Measurements from ENCODE around the gene SLC6A13.

The SLC6A13 gene

DNA sequence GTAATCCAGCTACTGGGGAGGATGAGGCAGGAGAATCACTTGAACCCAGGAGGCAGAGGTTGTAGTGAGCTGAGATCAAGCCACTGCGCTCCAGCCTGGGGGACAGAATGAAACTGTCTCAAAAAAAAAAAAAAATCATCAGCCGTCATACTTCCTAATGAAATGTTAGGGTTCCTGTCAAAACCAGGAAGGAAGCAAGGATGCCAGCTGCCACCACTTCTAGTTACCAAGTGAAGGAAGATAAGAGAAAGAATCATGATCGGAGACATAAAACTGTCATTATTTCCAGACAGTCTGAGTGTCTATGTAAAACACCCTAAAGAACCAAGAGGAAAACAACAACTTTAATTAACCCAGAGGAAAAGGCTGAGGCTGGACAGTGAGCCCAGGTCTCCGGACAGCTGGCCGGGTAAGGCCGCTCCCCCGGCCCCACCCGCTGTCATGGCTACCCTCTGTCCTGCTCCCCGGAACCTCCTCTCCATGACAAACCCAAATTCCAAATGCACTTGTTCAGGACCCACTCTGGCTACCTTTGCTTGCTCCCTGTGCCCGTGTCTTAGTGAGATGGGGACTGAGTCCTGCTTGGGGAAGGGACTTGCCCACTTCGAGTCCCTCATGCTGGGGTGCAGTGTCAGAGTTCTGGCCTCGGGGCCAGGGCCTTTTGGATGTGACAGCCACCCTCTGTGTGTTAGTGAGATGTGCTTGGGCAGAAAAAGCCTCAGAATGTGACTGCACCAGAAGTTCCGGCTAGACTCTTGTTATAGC is 77.6 kb downstream of the SLC6A13 start:
- FAIRE-seq (no peak), DNase-seq (ENCODE audit: insufficient read length, low spot score) (no peak)

- DNase-seq (ENCODE audit: insufficient read length, low spot score) (peak; percentile 76), FAIRE-seq (peak; percentile 20)
Measured at GRCh38 chr12:182381-182892, 80.2 kb downstream of the SLC6A13 start.

DNA sequence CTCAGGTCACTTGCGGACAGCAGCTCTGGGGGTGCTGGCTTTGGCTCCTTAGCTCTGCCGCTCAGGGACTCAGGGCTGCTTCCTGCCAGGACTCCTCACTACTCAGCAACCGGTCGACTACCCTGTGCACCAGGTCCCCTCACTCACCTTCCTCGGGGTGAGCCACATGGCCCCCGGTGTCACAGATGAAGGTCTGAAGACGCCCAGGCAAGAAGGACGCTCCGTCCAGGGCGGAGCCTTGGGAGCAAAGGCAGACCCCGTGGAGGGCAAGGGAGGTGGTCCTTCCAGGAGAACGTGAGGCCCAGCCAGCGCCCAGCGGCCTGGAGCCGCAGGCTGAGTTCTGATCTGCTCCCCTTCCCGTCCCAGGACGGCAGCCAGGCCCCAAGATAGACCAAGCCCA is 80.7 kb downstream of the SLC6A13 start:
- DNase-seq (ENCODE audit: insufficient read length, low spot score) (no peak), FAIRE-seq (no peak)

DNA sequence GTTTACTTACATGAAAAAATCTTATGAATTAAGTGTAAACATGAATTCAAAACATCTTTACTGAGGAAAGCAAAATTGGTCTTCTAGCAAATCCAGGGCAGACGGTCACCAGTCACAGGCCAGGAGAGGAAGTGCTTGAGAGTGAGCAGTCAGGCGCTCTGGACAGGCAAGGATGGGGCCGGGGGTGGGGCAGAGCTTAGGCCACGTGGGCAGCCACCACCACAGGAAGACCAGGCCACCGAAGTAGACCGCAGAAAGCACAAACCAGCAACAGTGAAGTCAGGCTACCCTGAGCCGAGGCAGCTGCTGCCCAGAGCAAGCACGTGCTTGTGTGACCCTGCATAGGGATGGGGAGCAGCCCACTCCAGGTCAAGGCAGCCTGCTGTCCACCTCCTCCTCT is 82.2 kb downstream of the SLC6A13 start:
- no peak for DNase-seq (ENCODE audit: insufficient read length, low spot score)
- peak; percentile 31 for FAIRE-seq

DNA sequence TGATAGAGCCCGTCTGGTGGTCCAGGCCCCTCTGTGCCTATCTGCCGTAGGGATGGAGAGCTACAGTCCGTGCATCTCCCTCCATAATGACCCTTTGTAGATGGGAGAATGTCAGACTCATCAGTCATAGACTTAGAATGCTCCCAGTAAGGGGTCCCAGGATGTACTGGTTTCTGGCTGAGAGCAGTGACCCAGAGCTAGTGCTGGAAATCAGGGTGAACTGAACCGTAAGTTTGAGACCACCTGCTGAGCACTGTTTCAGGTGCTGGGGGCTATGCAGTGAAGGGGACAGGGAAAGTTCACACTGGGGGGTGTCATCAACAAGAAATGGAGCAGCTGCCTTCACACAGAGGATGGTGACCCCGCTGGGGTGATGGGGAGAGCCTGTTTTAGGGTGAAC is 82.8 kb downstream of the SLC6A13 start:
- FAIRE-seq (no peak), DNase-seq (ENCODE audit: insufficient read length, low spot score) (no peak)

GRCh38 chr12:179131-179884 is 83.3 kb downstream of the SLC6A13 start:
- no peak for FAIRE-seq

DNA sequence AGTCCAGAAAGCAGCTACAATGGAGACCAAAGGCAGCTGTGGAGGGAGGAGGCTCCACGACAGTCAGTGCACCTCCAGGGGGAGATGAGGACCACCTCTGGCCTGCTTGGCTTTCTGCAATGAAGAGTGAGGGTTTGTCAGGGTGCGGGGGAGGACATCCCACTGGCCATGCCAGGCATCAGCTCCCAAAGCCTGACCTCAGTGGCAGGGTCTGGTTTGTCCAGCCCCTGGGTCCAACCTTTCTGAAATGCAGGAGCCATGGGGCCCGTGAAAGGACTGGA is 83.9 kb downstream of the SLC6A13 start:
- DNase-seq (ENCODE audit: insufficient read length, low spot score) (no peak), FAIRE-seq (no peak)

More at GRCh38 chr12:179131-179884, 83.3 kb downstream of the SLC6A13 start:
- DNase-seq (ENCODE audit: insufficient read length, low spot score) = no peak

DNA sequence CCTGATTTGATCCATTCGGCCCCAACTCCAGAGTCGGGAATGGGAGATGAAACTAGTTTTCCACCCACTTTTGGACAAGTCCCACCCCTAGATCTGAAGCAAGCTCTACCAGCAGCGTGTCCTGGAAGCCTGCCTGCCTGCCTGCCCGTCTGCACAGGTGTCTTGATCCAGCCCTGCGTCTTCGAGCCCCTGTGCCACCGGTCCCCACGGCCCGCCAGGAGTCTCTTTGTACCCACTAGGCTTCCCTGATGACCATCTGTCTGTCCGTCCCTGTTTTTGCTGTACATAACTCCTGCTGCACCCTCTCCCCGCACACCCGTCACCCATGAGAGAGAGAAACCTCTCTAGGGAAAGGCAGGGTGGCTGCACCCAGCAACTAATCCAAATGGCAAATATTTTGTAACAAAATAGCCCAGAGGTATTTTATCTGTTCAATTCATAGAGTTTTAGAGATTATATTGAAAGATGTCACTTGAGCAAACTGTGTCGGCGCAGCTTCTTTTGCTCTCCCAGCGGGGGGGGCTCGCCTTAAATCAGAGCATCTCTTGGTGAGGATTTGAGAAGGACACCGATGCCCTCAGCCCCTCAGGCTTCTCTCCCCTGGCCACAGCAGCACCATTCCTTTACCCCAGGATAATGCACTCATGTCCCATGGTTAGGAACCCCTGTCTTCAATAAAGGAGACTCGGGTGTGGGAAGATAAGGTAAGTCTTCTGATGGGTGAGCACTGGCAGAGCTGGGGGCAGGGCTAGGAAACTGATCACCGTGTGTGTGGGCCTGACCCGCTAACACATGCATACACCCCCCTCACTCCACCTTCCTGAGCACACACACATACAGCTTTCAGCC is 84.4 kb downstream of the SLC6A13 start:
- no peak for DNase-seq (ENCODE audit: insufficient read length, low spot score)
- peak; percentile 44 for FAIRE-seq

DNA sequence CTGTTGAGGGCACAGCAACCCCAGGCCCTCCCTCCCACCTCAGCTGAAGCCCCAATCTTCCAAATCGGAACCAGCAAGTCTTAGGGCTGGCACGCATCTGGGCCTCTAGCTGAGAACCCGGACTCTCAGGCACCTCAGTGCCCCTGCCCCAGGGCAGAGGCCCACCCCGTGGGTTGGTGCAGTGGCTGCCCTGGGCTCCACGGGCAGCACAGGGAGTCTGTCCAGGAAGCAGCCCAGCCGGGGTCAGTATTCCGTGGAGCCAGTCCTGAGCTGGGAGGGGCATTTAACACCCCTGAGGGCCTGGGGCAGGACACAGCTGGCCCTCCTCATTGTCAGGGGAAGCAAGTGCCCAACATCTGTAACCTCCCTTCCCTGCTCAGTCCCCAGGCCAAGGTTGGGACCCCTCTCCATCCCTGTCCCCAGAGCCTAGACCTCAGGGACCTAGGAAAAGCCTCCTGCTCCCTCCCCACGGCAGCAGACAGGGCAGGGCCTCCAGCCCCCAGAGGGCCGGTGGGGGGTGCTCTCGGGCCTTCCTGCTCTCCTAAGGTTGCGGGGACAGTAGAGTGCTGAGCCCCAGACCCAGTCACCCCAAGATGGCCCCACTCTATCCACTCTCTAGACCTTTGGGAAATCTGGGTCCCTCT is 85.2 kb downstream of the SLC6A13 start:
- no peak for DNase-seq (ENCODE audit: insufficient read length, low spot score)
- FAIRE-seq = no peak

DNA sequence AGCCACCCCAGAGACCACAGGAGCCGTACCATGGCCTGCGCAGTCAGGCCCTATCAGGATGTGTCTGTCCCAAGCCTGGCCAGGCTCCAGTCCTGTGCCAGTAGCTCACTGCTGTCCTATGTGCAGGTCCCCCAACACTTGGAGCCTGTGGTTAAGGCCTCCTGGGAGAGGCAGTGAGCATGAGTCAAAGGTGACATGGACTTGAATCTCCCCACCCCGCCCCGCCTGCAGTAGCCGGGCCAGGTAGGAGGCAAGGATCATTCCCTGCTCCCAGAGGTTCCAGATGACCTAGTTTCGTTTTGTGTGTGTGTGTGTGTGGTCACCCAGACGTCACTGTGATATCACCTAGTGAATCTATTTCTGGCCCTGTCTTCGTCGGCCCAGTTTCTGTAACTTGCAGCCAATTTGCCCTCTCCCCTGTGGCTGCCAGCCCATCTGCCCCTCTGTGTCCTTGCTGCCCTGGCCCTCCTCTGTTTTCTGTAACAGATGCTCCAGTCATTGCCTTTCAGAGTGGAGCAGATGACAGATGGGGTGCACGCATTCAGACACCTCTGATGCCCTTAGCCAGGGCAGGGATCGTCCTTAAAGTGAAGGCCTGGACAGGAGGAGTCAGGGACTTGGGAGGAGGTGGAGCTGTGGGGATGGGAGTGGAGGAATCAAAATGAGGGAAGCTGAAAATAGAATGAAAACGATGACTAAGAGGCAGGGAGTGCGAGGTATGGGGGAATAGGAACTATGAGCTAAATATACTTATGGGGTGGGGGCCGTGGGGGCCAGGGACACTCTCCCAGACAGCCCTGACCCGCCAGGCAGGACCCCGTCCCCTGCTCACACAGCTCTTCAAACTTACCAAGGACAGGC is 86.1 kb downstream of the SLC6A13 start:
- peak; percentile 48 for DNase-seq (ENCODE audit: insufficient read length, low spot score)
- FAIRE-seq = no peak

DNA sequence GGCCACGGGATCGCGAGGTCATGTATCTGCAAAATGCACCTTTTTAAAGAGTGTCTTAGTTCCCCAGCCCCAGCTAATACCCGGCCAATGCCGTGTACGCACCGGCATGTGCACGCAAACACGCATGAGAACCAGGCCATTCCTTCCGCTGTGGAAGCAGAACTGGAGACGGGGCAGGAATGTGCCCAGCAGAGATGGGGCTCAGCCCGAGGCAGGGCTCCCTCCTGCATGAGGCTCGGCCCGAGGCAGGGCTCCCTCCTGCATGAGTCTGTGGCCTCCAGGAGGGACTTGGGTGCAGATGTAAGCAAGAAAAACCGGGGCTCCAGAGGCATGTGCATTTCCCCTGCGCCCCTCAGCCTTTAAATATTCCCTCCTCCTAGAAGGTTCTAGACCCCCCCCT is 86.9 kb downstream of the SLC6A13 start:
- DNase-seq (ENCODE audit: insufficient read length, low spot score) = no peak
- no peak for FAIRE-seq

- no peak for FAIRE-seq
- no peak for DNase-seq (ENCODE audit: insufficient read length, low spot score)
Measured at GRCh38 chr12:175250-175649, 87.4 kb downstream of the SLC6A13 start.

GRCh38 chr12:174596-174995 is 88.0 kb downstream of the SLC6A13 start:
- FAIRE-seq = no peak
- DNase-seq (ENCODE audit: insufficient read length, low spot score) = no peak

DNA sequence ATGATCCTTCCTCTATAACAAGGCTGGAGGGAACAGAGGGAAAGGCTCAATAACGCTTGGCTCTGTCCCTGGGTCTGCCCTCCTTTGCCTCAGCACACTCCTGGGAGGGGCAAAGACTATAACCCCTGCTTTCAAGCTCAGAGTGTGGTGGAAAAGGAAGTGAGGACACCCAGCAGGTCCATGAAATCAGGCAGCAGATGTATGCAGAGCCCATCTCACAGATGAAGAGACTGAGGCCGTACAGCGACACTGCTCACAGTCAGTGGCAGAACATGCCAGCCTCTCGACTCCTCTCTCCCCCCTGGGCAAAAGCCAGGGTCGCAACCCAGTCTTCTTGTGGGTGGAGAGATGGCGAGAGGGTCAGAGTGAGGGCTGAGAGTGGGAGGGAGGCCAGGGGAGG is 88.5 kb downstream of the SLC6A13 start:
- DNase-seq (ENCODE audit: insufficient read length, low spot score) (no peak), FAIRE-seq (no peak)

GRCh38 chr12:172732-173161 is 89.9 kb downstream of the SLC6A13 start:
- no peak for FAIRE-seq
- no peak for DNase-seq (ENCODE audit: insufficient read length, low spot score)

GRCh38 chr12:171743-172676 is 90.6 kb downstream of the SLC6A13 start:
- DNase-seq (ENCODE audit: insufficient read length, low spot score) (no peak), FAIRE-seq (peak; percentile 20)

GRCh38 chr12:171276-171675 is 91.4 kb downstream of the SLC6A13 start:
- no peak for FAIRE-seq
- no peak for DNase-seq (ENCODE audit: insufficient read length, low spot score)

Data from HTR-8/SVneo (cell line).